Stimulated activated CD4-positive, alpha-beta T cell treated with anti-CD3 and anti-CD28 coated beads, Interleukin-4, amount 100 ng/mL, for 48 hours (primary cell): ENCODE measurements around the gene HYAL1.

ENCODE experiments used
- DNase-seq, 2 donors: peaks; one replicate each; pipeline ENCODE4 v3.0.0-alpha.2; 2020; ENCODE audit warnings: low read depth in 2 of 2

The HYAL1 gene

GRCh38 chr3:50260027-50260941 is 43.1 kb downstream of the HYAL1 start:
- peak; percentile 75 to 85 for DNase-seq

DNA sequence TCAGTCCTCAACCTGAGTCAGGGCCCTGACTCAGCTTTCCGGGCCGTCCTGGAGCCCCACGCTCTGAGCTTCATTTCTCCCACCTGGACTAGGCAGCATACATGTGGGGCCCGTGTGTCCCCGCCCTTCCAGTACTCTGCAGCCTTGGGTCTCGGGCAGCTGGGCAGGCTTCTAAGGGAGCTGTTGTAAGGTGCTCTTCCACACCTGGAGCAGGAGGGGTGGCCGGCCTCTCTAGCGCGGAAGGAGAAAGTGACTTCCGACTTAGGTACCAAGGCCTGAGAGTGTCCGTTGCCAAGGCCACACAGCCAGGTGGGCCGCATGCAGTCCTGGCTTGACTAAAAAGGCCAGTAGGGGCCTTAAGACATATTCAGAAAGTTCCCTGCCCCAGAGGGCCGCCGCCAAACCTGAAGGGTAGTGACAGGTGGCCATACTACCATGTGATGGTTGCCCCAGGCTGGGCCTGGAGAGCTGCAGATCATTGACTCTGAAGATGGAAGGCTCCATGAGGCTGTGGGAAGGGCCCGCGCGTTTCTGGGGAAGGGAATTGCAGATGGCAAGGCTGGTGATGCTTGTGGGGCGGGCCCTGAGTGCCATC is 43.8 kb downstream of the HYAL1 start:
- DNase-seq: no peak

- no peak for DNase-seq
Observed at GRCh38 chr3:50258979-50259378, 44.4 kb downstream of the HYAL1 start.

GRCh38 chr3:50258029-50258680 is 45.2 kb downstream of the HYAL1 start:
- no peak for DNase-seq

GRCh38 chr3:50256978-50257890 is 46.1 kb downstream of the HYAL1 start:
- peak in 1 of 2 donors; percentile 49 for DNase-seq

GRCh38 chr3:50255251-50255615 is 48.1 kb downstream of the HYAL1 start:
- no peak for DNase-seq

DNA sequence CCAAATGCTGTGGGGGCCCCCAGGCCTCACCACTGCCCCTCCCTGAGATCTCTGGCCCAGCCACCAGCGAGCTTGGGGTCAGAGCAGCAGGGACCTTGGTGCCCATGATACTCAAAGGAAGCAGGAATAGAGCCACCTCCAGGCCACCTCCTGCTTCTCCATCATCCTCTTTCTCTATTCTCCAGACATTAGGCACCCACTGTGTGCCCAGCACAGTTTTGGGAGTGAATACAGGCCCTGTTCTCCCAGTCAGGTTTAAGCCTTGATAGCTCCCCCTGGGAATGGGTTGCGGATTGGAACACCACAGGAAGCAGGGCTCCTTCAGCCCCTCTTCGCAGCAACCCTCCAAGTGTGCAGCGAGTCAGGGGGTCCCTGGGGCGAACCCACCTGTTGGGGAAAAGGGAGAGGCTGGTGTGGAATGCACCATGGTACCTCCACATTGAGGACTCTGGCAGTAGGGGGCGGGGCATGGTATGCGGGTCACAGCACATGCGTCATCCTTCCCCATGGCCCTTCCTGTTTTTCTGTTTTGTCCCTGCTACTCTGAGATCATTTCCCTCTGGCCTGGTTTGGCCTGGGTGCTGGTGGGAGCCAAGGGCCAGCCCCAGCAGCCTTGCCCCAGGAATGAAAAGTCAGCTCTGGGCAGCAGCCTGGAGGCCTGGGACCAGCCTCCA is 48.7 kb downstream of the HYAL1 start:
- DNase-seq: no peak

- DNase-seq: no peak
Observed at GRCh38 chr3:50251220-50251619, 52.2 kb downstream of the HYAL1 start.

DNA sequence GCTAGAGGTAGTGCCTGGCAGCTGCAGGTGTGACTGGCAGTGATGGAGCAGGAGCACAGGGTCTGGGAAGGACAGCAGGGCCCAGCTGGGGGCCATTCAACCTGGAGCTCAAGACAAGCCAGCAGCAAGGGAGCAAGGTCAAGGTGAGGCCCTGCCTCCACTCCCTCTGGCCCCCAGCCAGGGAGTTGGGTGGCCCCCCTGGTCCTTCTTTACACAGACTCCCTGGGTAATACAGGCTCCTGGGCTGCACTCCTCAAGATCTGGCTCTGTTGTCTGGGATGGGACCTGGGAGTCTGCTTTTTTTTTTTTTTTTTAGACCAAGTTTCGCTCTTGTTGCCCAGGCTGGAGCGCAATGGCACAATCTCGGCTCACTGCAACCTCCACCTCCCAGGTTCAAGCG is 52.9 kb downstream of the HYAL1 start:
- DNase-seq: no peak
